CD4-positive, alpha-beta T cell treated with Interferon gamma for 1 hour (primary cell): ENCODE data around the gene RNF182.
"Not testable (repeated sequence)": the region's sequence is repeated elsewhere in the genome, so short reads cannot be mapped to it uniquely, and the experiment has no call there.

Experiments
- DNase-seq: peaks from one replicate; pipeline ENCODE4 v3.0.0-alpha.2; 2020

The RNF182 gene, protein sequence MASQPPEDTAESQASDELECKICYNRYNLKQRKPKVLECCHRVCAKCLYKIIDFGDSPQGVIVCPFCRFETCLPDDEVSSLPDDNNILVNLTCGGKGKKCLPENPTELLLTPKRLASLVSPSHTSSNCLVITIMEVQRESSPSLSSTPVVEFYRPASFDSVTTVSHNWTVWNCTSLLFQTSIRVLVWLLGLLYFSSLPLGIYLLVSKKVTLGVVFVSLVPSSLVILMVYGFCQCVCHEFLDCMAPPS

DNA sequence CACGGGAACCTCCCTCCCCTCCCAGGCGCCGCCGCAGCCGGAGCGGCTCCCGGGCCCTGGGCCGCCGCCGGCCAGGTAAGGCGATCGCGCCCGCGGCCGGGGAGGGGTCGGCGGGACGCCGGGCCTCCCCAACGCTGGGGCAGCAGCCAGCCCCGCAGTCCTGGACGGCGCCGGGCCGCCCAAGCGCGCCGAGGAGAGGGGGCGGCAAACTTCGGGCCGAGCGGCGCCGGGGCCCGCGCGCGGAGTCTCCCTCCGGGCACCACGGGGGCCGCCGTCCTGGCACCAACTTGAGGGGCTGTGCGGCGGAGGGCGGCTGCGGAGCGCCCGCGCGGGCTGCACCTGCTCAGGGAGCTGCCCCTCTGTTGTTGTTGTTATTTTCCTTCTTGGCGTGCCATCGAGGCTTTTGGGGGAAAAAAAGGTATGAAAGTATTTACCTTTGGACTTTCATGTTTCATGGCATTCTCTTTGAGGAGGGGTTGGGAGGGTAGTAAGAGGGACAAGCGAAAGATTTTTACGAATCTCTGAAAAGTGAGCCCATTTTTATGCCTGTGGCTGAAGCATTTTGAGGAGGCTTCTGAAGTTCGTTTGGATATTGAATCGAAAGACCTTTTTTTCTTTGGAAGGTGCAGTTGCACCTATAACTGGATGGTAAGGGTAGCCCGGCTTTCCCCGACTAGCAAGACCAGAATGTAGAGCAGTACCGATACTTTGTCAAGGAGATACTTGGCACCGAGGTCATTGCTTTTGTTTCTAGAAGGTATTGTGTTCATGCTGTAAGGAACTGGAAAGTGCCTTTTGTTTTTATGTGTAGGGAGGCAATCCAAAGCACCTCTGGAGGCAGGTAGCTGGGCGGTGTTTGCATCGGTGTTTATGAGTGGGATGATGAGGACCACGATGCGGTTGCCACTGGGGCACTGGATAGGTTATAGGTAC is at the start of gene RNF182:
Gene RNF182 (plus strand): TSS at position 4 of the 933 bp plus-strand sequence. CDS start 52,168 bp downstream, outside the sequence.
- no peak for DNase-seq

DNA sequence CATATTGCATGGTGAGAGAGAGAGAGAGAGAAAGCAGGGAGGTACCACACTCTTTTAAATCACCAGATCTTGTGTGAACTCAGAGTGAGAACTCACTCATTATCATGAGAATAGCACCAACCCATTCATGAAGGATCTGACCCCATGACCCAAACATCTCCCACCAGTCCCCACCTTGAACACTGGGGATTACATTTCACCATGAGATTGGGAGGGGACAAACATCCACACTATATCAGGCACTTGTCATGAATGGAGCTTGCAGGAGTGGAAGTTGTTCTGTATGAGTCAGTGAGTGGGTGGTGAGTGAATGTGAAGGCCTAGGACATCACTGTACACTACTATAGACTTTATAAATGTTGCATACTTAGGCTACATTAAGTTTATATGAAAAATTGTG is 47.7 kb upstream of the RNF182 start:
- DNase-seq: no peak

DNA sequence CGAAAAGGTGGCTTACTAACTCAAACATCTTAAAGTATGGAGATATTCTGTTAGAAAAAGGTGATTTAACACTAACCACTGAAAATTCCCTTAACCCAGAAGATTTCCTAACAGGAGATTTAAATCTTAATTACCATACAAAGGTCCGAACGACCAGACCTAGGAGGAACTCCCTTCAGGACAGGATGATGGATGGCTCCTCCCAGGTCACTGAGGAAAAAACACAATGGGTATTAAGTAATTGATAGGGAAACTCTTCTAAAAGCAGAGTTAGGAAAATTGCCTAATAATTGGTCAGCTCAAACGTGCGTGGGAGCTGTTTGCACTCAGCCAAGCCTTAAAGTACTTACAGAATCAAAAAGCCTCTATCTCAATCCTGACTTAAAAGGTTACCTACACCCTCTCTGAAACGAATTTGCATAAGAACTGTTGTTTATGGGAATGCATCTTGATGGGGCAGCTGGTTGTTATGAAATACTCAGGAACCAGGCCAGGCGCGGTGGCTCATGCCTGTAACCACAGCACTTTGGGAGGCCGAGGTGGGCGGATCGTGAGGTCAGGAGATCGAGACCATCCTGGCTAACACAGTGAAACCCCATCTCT is 44.6 kb upstream of the RNF182 start:
- DNase-seq: not testable (repeated sequence)

DNA sequence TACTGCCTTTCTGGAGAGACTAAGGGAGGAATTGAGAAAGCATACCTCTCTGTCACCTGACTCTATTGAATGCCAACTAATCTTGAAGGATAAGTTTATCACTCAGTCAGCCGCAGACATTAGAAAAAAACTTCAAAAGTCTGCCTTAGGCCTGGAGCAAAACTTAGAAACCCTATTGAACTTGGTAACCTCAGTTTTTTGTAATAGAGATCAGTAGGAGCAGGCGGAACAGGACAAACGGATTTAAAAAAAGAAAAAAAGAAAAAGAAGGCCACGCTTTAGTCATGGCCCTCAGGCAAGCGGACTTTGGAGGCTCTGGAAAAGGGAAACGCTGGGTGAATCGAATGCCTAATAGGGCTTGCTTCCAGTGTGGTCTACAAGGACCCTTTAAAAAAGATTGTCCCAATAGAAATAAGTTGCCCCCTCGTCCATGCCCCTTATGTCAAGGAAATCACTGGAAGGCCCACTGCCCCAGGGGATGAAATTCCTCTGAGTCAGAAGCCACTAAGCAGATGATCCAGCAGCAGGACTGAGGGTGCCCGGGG is 43.1 kb upstream of the RNF182 start:
- DNase-seq: no peak

DNA sequence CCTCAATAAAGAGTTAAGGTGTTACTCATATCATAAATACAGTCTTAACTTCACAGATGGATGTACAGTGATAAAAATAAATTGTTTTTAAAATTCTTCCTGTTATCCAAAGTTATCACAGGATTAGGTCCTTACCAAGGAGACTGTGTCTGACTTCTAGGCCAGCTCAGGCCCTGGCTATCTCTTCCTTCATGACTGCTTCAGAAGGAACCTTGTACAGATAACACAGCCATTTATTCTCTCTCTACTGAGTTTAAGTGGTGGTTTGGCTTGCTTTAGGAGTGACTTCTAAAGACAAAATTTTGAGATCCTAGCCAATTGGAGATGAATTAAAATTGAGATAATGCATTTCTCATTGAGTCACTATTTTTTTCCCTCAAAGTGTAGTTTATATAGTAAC is 40.8 kb upstream of the RNF182 start:
- no peak for DNase-seq

DNA sequence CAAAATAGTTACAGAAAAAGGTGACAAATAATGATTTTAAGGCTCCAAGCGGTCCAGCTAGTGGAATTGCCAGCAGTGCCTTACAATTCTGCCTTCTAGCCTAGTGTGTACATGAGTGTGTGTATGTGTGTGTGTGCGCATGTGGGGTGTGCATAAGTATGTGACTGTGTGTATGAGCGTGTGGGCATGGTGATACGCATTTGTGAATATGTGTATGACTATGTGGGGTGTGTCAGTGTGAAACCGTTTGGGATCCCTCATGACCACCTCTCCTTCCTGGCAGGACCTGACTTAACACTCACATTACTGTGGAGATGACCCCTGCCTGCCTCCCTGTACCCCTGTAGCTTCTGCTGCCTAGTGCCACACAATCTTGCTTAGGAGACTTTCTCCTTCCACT is 40.4 kb upstream of the RNF182 start:
- DNase-seq: no peak

DNA sequence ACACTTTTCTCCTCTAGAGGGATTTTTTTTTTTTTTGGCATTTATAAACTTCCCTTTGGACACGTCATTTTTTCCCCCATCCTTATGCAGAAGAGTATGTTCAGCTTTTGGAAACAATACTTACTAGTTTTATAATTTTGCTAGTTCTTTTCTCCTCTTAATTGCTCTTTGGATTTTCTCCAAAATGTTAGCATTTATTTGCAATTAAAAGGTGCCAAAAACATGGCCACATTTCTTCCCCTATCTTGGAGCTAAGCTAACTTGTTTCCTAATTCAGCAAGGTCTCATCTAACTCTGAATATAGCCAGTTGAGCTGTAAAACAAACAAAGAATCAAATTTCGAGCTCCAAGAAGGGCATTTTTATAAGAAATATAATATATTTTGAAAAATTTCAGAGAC is 39.2 kb upstream of the RNF182 start:
- DNase-seq: no peak

DNA sequence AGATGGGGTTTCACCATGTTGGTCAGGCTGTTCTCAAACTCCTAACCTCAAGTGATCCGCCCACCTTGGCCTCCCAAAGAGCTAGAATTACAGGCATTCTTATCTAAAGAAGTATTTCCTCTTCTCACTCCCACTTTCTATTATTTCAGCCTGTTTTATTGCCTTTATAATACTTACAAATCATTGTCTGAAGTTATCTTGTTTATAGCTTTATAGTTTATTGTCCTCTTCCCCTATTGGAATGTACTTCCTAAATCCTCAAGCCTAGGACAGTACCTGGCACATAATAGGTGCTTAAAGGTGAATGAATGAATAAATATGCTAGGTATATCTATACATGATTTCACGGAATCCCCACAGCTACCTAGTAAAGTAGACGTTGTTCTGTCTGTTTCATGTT is 37.8 kb upstream of the RNF182 start:
- no peak for DNase-seq

DNA sequence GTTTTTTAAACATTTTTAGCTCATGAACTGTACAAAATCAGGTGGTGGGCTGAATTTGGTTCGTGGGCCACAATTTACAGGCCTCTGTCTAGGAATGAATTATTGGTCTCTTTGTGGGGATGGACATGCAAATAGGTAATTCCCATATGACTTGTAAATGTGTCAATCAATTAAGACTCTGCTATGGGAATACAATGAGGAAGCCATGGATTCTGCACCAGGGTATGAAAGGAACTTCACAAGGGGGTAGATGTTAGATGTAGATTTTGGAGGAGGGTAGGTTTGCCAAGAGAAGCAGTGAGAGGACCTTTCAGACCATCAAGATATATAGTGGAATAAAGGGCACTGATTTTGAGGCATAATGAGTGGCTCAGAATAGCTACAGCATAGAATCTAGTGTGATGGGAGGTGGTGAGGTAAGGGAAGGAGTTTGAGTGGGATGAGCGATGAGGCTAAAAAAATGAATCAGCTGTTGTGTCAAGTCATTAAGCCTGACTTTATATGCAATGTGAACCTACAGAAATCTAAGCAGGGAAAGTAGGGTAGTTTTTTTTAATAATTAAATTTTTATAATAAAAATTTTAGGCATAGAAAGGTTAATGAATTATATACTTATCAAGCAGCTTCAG is 32.6 kb upstream of the RNF182 start:
- DNase-seq: no peak

DNA sequence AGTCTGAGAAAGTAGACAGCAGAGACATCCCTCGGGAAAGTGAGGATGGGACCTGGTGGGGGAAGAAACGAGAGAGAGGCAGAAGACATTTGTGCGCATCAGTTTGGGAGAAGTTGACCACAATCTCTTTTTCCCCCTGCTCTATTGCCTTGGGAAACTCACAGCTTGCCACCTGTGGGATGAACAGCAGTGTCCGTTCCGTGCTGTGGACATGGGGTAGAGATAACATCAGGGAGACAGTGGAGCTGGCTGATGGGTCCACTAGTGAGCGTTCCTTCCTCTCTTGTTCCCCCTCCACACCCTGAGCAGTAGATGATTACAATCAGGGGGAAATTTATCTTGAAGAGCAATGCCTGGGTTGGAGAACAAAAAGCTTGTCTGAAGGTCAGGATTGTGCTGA is 21.8 kb upstream of the RNF182 start:
- DNase-seq: no peak

DNA sequence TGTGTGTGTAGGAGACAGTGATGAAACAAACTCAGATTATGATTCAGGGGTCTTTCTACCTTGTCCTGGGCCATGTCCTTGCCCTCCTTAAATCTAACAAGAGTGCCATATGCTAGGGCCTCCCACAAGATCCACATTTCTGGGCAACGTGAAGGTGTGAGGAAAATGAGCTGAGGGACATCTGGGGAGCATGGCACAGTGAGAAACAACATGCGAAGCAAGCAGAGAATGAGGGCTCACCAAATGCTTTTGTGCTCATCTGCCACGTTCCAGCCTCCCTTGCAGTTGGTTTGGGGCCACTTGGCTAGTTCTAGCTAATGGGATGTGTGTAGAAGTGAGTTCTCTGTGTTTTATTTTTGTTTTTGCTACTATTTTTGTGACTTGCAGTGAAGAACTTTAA is 21.4 kb upstream of the RNF182 start:
- DNase-seq: no peak

DNA sequence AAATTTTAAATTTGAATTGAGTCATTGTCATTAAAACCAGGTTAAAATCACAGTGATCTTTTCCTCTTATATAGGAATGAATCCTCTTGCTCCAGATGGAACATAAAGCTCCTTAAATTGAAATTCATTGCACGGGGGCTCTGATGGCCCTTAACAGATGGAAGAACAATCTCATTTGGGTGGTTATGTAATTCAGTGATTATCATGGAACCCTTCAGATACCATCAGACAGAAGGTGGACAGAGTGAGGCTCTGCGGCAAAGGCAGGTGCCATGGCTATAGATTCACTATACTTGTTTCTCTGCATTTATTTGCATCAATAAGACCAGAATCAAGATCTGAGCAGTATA is 17.8 kb upstream of the RNF182 start:
- no peak for DNase-seq

DNA sequence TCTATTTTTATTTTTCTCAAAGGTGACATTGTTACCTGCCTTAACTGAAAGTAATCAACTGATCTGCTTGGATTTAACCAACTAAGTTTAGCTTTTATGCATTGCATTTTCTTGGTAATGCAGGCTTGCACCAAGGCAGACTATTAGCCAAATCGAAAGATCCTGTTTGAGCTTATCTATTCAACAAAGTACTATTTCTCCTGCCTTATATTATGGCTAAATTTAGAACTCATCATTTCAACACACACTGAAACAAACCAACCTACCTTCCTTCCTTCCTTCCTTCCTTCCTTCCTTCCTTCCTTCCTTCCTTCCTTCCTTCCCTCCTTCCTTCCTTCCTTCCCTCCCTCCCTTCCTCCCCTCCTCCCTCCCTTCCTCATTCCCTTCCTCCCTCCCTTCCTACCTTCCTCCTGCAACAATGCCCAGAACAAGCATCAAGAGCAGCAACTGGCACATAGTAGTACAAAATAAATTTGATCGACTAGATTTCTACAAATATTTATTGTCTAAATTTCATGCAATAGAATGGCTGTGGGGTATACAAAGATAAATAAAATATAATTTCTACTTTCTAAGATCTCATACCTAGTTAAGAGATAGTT is 17.0 kb upstream of the RNF182 start:
- DNase-seq: no peak

DNA sequence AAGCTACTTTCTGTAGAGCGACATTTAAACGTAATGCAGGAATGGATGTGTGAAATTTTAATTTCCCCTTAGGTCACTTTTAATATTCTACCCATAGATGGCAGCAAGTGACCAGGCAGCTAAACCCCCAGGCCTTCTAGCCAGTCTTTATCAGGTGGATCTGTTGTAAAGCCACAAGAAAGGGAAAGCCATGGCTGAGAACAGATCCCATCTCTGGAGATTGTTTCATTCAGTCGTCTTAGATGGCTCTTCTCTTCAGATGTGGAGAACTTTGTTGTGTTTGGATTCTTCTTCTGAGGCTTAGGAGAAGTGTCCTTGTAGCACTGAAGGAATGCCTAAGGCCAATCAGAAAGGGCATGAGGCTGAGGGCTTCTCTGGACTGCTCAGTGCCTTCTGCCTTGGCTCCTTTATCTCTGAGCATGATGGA is 15.8 kb upstream of the RNF182 start:
- DNase-seq: peak; percentile 36

DNA sequence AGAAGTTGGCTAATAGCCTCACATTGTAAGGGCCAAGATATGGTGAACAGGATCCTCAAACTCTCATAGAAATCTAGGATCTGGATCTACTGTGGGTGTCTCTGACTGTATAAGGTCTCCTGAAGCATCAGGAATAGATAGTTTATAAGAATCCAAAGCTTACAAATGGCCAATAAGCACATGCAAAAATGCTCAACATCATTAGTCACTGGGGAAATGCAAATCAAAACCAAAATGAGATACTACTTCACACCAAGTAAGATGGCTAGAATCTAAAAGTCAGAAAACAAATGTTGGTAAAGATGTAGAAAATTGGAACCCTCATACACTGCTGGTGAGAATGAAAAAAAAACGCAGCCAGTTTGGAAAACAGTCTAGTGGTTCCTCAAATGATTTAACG is 14.3 kb upstream of the RNF182 start:
- DNase-seq: no peak

DNA sequence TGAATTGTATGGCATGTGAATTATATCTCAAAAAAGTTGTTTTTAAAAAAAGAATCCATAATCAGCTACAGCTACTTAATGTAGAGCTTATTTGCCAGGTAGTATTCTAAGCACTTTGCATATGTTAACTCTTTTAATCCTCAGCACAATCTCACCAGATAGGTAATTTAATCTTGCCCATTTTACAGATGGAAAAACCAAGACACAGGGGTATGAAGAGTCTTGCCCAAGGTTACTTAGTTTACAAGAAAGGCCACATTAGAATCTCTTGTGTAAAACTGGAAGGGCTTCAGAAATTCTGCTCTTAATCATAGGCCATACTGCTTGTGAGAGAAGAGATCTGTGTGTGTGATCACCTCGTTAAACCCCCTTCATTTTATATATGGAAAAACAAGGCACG is 13.4 kb upstream of the RNF182 start:
- no peak for DNase-seq

DNA sequence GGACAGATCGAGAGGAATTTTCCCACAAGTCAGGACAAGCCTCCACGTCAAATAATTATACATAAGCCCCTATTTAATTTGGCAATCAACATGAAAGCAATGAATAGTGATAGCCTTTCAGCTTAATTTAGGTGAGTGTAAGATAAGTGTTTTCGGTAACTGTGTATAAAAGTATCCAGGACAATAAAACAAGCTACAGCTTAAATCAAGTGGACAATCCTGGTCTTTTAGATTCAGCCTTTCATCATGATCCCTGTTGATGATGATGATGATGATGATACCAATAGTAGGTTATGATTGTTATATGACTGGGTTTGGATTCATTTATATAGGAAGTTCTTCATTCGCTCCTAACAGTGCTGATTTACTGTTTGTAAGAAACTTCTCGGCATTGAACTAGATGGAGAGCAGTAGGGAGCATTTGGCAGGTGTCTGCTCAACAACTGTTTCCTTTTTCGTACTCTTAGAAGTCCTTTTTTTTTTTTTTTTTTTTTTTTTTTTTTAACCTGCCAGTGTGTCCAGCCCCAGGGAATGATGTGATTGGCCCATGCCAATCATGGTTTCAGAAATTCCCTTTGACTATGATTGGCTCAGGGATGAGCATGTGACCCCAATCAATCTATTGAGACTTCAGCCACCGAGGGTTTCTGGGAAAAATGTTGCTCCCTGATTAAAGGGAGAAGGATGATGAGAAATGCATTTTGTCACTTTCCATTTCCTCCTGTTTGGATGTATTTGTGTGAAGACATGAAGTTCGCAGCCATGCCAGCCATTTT is 11.3 kb upstream of the RNF182 start:
- no peak for DNase-seq

DNA sequence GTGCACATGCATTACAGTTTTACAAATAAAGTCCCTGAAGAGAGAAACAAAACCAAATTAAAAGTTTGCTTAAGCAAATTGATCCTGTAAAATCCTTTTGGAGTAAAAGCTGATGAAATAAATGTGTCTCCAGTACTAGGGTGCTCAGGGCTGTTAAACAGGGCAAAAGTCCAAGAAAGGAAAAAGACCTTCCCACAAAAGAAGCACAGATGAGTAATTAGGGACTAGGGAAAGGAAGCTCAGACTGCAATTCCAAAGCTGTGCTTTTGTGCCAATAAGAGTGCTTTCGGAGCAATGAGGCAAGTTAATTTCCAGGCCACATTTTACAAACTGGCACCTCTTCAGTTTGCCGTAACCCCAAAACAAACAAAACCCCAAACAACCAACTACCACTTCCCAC is 10.4 kb upstream of the RNF182 start:
- no peak for DNase-seq

DNA sequence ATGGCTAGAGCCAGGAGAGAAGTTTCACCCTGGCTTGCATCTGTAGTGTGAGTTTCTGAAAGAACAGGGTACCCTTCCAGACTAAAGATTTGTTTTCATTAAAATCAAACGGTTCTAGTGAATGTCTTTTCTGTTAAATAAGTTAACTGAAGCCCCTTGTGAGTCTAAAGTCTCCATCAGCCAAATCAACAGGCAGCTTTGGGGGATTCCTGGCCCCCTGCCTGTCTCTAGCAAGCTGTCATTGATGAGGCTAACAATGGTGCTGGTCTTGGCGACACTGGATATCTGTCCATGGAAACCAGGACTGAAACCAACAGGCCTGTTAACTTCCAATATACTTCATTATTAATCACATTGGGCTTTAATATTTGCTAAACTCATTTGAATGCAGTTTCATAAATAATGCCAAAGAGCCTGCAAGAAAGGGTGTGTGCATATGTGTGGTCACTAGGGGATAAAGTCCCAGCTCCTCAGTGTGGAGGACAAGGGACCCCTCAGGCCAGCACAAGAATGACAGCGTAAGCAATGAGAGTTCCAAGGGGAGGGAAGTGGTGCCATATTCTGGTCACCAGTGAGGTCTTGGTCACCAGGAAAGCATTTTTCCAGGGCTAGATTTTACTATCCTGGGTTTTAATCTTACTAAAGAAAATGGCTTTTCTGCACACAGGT is 9.1 kb upstream of the RNF182 start:
- DNase-seq: no peak

DNA sequence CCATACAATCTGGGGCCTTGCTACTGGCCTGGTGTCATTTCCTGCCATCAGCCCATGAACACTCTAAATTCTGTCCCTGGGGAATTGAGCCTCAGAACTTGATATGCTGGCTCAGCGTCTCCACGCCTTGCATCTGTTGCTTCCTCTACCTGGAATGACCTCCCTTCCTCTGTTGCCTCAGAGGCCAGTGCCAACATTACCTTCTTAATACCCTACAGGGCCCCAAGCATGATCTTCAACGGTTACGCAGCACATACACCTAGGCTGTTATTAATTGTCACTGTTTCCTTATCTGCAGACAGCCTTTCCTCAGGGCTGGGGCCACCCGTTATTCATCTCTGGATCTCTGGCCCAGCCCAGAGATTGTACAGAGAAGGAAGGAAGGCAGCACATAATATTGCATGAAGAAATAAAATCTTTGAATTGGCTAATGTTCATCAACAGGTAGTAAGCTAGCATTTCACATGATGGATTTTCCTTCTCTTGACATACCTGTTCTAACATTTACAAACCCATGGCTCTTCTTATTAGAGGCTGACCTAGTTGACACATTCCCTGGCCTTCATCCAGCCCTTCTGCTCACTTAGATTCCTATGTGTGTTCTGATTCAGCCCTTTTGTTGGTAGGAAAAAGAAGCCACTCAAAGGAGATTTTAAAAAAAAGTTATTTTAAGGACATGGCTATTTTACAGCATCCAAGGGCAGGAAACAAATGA is 8.4 kb upstream of the RNF182 start:
- DNase-seq: no peak

DNA sequence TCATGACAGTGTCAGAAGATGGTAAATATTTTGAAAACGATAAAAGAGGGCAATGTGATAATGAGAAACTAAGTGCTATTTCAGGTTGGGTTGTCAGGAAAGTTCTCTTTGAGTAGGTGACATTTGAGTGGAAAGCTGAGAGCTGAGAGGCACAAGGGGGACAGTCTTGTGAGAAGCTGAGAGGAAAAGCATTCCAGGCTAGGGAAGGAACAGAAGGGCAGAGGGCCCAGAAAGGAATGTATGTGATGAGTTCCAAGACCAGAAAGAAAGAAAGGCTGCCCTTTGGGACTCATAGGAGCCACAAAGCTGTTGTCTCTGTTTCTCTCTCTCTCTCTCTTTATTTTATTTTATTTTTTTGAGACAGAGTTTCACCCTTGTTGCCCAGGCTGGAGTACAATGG is 7.6 kb upstream of the RNF182 start:
- no peak for DNase-seq
